Measurements from ENCODE around the gene TM7SF3. TPM values are rescaled to one million over a fixed set of nuclear protein-coding genes. Genes with fewer than 3 reads are reported as not detected.

The TM7SF3 gene, protein sequence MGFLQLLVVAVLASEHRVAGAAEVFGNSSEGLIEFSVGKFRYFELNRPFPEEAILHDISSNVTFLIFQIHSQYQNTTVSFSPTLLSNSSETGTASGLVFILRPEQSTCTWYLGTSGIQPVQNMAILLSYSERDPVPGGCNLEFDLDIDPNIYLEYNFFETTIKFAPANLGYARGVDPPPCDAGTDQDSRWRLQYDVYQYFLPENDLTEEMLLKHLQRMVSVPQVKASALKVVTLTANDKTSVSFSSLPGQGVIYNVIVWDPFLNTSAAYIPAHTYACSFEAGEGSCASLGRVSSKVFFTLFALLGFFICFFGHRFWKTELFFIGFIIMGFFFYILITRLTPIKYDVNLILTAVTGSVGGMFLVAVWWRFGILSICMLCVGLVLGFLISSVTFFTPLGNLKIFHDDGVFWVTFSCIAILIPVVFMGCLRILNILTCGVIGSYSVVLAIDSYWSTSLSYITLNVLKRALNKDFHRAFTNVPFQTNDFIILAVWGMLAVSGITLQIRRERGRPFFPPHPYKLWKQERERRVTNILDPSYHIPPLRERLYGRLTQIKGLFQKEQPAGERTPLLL
- total RNA-seq (2022; extraction: Qiagen RNA extraction; ENCODE audit: low read depth) = 63.5 to 79.2 TPM (median 77.2 TPM) in 5 replicates

DNA sequence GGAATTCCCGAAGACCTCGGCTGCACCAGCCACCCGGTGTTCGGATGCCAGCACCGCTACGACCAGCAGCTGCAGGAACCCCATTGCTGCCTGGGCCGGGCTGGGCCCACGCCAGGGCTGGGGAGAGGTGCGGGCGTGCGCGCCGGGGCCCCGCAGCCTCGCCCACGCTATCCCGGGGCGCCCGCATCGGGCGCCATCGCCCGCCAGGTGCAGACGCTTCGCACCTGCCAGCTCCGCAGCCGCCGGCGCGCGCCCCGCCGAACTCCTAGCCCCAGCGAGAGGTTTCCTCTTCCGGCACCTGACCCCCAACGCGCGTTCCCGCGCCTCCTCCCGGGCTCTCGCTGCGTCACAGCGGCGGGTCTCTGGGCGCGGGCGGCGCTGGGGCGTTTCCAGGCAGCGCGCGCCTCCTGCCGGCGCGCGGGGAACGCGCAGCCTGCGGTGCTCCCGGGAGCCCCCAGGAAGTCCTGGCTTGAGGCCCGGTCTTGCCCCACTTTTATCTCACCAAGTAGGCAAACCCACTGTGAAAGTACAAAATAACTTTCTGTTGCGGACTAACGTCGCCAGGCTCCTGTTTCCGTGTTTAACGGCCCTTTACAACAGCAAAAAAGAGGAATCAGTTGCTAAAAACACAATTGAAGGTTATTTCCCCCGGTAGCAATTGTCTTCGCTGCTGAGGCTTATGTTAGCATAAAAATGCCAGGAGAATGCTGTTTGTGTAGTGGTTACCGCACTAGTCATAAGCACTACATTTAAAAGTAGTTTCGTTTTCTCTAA, at the start of gene TM7SF3:
TSS of gene TM7SF3 (minus strand) at position 300 of the 774 bp plus-strand sequence. CDS start at position 84, 216 bp downstream.

DNA sequence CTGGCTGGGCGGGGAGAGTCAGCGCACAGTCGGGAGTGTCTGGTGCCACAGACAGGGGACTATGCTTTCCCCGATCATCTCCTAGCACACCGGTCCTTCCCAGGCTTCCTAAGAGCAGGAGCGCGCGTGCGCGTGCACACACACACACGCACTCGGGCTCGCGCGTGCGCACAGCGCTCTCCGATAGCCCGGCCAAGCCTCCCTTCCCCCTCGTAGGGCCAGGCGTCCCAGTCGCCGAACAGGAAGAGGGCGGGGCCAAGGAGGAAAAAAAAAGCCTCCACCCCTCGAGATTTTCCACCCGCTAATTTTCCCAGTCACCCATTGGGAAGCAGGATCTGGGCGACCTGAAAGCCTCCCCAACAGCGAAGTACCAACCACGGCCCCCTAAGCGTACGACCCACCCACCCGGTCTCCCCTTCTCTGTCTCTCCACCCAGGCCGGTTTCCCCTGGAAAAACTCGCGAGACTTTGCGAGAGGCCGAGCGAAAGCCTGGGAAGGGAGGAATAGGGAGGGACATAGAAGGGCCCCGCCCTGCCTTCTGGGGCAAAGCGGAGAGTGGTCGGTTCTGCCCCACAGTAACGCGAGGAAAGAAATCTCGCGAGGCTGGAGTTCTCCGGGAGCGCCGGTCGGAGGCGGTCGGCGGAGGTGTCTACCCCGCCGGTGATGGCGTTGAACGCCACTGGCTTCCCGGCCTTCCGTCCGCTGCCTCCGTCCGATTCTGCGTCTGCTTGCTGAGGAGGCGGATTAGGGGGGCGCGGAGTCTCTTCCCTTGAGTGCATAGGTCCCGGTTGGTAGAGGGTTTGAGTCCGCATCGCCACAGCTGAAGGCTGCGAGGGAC, 76.1 kb downstream of the TM7SF3 start, which contains the start of the genes FGFR1OP2 and INTS13:
TSS of gene FGFR1OP2 (plus strand) at position 608 of the 838 bp plus-strand sequence. CDS start 15,689 bp downstream, outside the sequence.
TSS of gene INTS13 (minus strand) at position 119 of the 838 bp plus-strand sequence. CDS start 1,178 bp downstream, outside the sequence.

Other genes with a start within 250 kb of the TM7SF3 start
- 1.7 to 3.0 TPM (median 2.4 TPM) in 5 replicates for gene ITPR2, start 181.2 kb downstream of the TM7SF3 start, total RNA-seq (2022; extraction: Qiagen RNA extraction; ENCODE audit: low read depth)
- 28.6 to 35.2 TPM (median 31.2 TPM) in 5 replicates for gene INTS13, start 76.4 kb downstream of the TM7SF3 start, total RNA-seq (2022; extraction: Qiagen RNA extraction; ENCODE audit: low read depth)
- 25.3 to 33.8 TPM (median 31.5 TPM) in 5 replicates for gene FGFR1OP2, start 75.9 kb downstream of the TM7SF3 start, total RNA-seq (2022; extraction: Qiagen RNA extraction; ENCODE audit: low read depth)
- 29.8 to 34.9 TPM (median 33.0 TPM) in 5 replicates for gene MED21, start 8.2 kb upstream of the TM7SF3 start, total RNA-seq (2022; extraction: Qiagen RNA extraction; ENCODE audit: low read depth)
- gene C12orf71, start 68.2 kb upstream of the TM7SF3 start, total RNA-seq (2022; extraction: Qiagen RNA extraction; ENCODE audit: low read depth) = not detected in 5 replicates
- gene STK38L, start 229.9 kb upstream of the TM7SF3 start, total RNA-seq (2022; extraction: Qiagen RNA extraction; ENCODE audit: low read depth) = 12.7 to 18.1 TPM (median 16.1 TPM) in 5 replicates